ENCODE data around the gene CAPS.

- TF ChIP-seq CTCF (IDR thresholded peaks at IDR 0.05): no peak
- TF ChIP-seq POLR2A (IDR thresholded peaks at IDR 0.05): no peak
Measured at GRCh38 chr19:5936292-5936592, 22.2 kb downstream of the CAPS start.

All from thyroid gland (tissue), 4 donors.